ENCODE data around the gene ASGR2.
"Not testable (repeated sequence)": the region's sequence is repeated elsewhere in the genome, so short reads cannot be mapped to it uniquely, and the experiment has no call there.

- TF ChIP-seq CTCF (conservative IDR thresholded peaks at IDR 0.05); ZFX (IDR thresholded peaks at IDR 0.05): not testable (repeated sequence)
Measured at GRCh38 chr17:7158424-7158823, 43.8 kb upstream of the ASGR2 start.
